Esophagus muscularis mucosa (tissue), 4 donors: ENCODE measurements around the gene ALDH7A1. TPM values are rescaled to one million over a fixed set of nuclear protein-coding genes. Genes with fewer than 3 reads are reported as not detected.
"Not testable (repeated sequence)": the region's sequence is repeated elsewhere in the genome, so short reads cannot be mapped to it uniquely, and the experiment has no call there.

Source experiments
- DNase-seq: peaks from one replicate; pipeline ENCODE4 v3.0.0-alpha.2; 2017; ENCODE audit errors: extremely low spot score
- H3K27ac ChIP-seq, 4 donors: fragments of 200-600 bp; sonication (generic); replicated peaks in 1 of 4; 1 replicate in 3 of 4; 2 replicates in 1 of 4; pipeline ENCODE4 v1.5.1; 2016 to 2019; ENCODE audit warnings: mild to moderate bottlenecking in 1 of 4
- H3K27me3 ChIP-seq, 4 donors: fragments of 200-600 bp; sonication (generic); one replicate each; pipeline versions ENCODE4 v1.5.1 to v1.6.0; 2016 to 2019
- H3K36me3 ChIP-seq, 4 donors: fragments of 200-600 bp; sonication (generic); one replicate each; pipeline ENCODE4 v1.5.1; 2016 to 2019
- H3K4me1 ChIP-seq, 4 donors: fragments of 200-600 bp; sonication (generic); one replicate each; pipeline ENCODE4 v1.5.1; 2016 to 2019
- H3K4me3 ChIP-seq, 4 donors: fragments of 200-600 bp; sonication (generic); 1 replicate in 2 of 4; 2 replicates in 2 of 4; pipeline ENCODE4 v1.5.1; 2016 to 2019; ENCODE audit warnings: mild to moderate bottlenecking in 4 of 4, moderate library complexity in 1 of 4
- H3K9me3 ChIP-seq, 4 donors: fragments of 200-600 bp; sonication (generic); 1 replicate in 3 of 4; 2 replicates in 1 of 4; pipeline ENCODE4 v1.5.1; 2016 to 2019
- EP300 ChIP-seq: sonication (generic); formaldehyde crosslinking; IDR thresholded peaks from one replicate; pipeline ENCODE4 v1.6.1; 2017; ENCODE audit warnings: antibody characterized with exemption
- POLR2A ChIP-seq: fragments of 450-650 bp; IDR thresholded peaks from one replicate; pipeline ENCODE4 v1.6.1; 2017; ENCODE audit warnings: antibody characterized with exemption, moderate library complexity, mild to moderate bottlenecking, low read depth
- POLR2AphosphoS5 ChIP-seq, 2 donors: sonication (generic); formaldehyde crosslinking; IDR thresholded peaks; one replicate each; pipeline ENCODE4 v1.6.1; 2017; ENCODE audit warnings: antibody characterized with exemption in 2 of 2
- WGBS: methylation state at CpG from one replicate; pipeline ENCODE4 v1.1.5; 2018; 5-methylcytosine and 5-hydroxymethylcytosine counted together
- intact Hi-C: fragments of 100-400 bp; cut with DNase I; formaldehyde crosslinking; loops from one replicate; pipeline ENCODE4 v1.15.1; 2023
- total RNA-seq, 4 donors: library from RNA; depleted of rRNA; stranded (reverse); fragments of >200 nt; gene quantifications; one replicate each; pipeline versions ENCODE4 v1.1.0 to v1.2.1, GENCODE V29; 2016
- TF ChIP-seq, protein P1 (sequence below), 3 experiments: fragments of 200-600 bp in 2 of 3; fragments of 450-650 bp in 1 of 3; sonication (generic) in 2 of 3; IDR thresholded peaks; one replicate each; pipeline ENCODE4 v1.5.1; 2017 to 2019; ENCODE audit warnings: antibody characterized with exemption in 3 of 3, mild to moderate bottlenecking in 2 of 3, moderate library complexity in 1 of 3

The ALDH7A1 gene
- total RNA-seq, 4 donors from 2014 or later: 14.9 to 17.7 (median 15.5) TPM

DNA sequence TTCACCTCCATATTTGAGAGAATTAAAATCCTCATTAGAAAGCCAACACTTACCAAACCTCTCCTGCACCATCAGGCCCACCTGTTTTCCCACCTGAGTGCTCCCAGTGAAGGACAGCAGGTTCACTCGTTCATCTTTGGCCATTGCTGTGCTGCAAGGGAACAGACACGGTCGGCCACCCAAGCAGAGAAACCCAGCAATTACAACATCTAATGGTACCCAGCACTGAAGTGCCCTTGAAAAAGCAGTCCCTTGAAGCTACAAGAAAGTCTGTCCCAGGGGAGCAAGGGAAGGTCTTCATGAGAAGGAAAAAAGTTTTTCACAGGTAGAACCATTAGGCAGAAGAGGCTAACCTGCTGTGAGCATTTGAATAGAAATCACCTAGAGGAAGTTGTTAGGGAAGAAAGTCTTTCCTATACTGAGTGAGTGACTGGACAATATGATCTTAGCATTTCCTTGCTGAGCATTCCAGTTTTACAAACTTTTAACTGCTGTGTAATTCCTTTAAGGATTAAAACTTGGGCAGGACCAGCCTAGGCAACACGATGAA, 26.7 kb downstream of the ALDH7A1 start:
- 99% methylated on average over 4 of the region's 4 CpGs for WGBS
- no peaks in the 10 kb centered on the region for H3K27me3 ChIP-seq

DNA sequence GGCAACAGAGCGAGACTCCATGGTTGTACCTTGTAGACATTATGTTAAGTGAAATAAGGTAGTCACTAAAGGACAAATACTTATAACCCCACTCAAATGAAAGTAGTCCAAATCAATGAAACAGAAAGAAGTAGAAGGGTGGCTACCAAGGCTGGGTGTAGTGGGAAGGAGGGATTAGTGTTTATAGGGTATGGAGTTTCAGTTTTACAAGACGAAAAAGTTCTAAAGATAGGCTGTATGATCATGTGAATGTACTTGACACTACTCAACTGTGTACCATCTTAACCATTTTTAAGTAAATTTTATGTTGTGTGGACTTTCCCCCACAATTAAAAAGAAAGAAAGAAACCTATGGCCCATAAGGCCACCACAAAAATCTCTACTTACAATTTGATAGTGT, 32.2 kb downstream of the ALDH7A1 start:
- H3K27ac ChIP-seq: no peak overlapping the region
- intact Hi-C loops: no loop called here
- no peaks in the 10 kb centered on the region for H3K27me3 ChIP-seq
- H3K4me1 ChIP-seq: no peaks in the 10 kb centered on the region
- H3K36me3 ChIP-seq: peaks cover 15 to 86% (median 36%) of the 10 kb centered on the region in 4 donors
- H3K4me3 ChIP-seq: no peak overlapping the region
- 65% methylated on average over 2 of the region's 2 CpGs for WGBS
- no peaks in the 10 kb centered on the region for H3K9me3 ChIP-seq
- no peak for DNase-seq
- TF ChIP-seq, protein P1, sequence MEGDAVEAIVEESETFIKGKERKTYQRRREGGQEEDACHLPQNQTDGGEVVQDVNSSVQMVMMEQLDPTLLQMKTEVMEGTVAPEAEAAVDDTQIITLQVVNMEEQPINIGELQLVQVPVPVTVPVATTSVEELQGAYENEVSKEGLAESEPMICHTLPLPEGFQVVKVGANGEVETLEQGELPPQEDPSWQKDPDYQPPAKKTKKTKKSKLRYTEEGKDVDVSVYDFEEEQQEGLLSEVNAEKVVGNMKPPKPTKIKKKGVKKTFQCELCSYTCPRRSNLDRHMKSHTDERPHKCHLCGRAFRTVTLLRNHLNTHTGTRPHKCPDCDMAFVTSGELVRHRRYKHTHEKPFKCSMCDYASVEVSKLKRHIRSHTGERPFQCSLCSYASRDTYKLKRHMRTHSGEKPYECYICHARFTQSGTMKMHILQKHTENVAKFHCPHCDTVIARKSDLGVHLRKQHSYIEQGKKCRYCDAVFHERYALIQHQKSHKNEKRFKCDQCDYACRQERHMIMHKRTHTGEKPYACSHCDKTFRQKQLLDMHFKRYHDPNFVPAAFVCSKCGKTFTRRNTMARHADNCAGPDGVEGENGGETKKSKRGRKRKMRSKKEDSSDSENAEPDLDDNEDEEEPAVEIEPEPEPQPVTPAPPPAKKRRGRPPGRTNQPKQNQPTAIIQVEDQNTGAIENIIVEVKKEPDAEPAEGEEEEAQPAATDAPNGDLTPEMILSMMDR (IDR thresholded peaks at IDR 0.05): no peak
- TF ChIP-seq POLR2AphosphoS5 (IDR thresholded peaks at IDR 0.05) (no peak), POLR2A (no peak), EP300 (no peak)

More for the DNA sequence above, 26.7 kb downstream of the ALDH7A1 start:
- Histone ChIP-seq H3K4me1 (no peaks in the 10 kb centered on the region), H3K4me3 (no peak overlapping the region), H3K9me3 (no peaks in the 10 kb centered on the region), H3K36me3 (peaks cover 7 to 92% (median 52%) of the 10 kb centered on the region in 4 donors), H3K27ac (no peak overlapping the region)
- TF ChIP-seq POLR2A (no peak), EP300 (no peak), POLR2AphosphoS5 (IDR thresholded peaks at IDR 0.05) (no peak)
- TF ChIP-seq, protein P1 (IDR thresholded peaks at IDR 0.05): no peak
- intact Hi-C loops: no loop called here
- DNase-seq: no peak

DNA sequence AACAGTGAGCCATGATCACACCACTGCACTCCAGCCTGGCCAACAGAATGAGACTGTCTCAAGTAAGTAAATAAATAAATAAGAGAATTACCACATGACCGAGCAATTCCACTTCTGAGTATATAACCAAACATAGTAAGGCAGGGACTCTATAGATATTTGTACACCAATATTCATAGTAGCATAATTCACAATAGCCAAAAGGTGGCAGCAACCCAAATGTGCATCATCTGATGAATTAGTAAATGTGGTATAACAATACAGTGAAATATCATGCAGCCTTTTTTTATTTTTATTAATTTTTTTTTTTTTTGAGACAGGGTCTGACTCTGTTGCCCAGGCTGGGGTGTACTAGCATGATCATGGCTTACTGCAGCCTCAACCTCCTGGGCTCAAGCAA, 33.1 kb downstream of the ALDH7A1 start:
- H3K4me1 ChIP-seq: no peaks in the 10 kb centered on the region
- TF ChIP-seq, protein P1 (IDR thresholded peaks at IDR 0.05): no peak
- TF ChIP-seq EP300 (no peak), POLR2AphosphoS5 (IDR thresholded peaks at IDR 0.05) (no peak), POLR2A (no peak)
- no peak for DNase-seq
- WGBS: 88% methylated on average over 1 of the region's 1 CpG
- no peak overlapping the region for H3K4me3 ChIP-seq
- H3K27ac ChIP-seq: no peak overlapping the region
- no peaks in the 10 kb centered on the region for H3K27me3 ChIP-seq
- intact Hi-C loops: no loop called here
- peaks cover 15 to 85% (median 38%) of the 10 kb centered on the region in 4 donors for H3K36me3 ChIP-seq
- no peaks in the 10 kb centered on the region for H3K9me3 ChIP-seq

DNA sequence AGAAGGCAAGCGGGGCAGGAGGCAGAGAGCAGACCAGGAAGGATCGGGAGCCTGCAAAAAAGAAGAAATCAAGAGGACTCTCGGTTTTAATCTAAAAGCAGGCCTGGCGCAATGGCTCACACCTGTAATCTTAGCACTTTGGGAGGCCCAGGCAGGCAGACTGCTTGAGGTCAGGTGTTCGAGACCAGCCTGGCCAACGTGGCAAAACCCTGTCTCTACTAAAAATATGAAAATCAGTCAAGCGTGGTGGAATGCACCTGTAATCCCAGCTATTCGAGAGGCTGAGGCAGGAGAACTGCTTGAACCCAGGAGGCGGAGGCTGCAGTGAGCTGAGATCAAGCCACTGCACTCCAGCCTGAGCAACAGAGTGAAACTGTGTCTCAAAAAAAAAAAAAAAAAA, 39.9 kb downstream of the ALDH7A1 start:
- H3K9me3 ChIP-seq: not testable (repeated sequence)

DNA sequence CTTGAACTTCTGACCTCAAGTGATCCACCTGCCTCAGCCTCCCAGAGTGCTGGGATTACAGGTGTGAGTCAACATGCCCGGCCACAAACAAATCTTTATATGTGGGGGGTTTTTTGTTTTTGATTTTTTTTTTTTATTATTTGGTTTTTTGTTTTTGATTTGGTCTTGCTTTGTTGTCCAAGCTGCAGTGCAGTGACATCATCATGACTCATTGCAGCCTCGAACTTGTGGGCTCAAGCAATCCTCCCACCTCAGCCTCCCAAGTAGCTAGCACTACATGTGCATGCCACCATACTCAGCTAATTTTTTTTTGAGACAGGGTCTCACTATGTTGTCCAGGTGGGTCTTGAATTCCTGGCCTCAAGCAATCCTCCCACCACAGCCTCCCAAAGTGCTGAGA, 42.4 kb downstream of the ALDH7A1 start:
- Histone ChIP-seq H3K4me3 (no peak overlapping the region), H3K36me3 (peaks cover 40 to 98% (median 74%) of the 10 kb centered on the region in 4 donors), H3K27me3 (no peaks in the 10 kb centered on the region), H3K4me1 (no peaks in the 10 kb centered on the region), H3K27ac (no peak overlapping the region), H3K9me3 (no peaks in the 10 kb centered on the region)
- no peak for DNase-seq
- TF ChIP-seq POLR2AphosphoS5 (IDR thresholded peaks at IDR 0.05): no peak
- no peak for TF ChIP-seq POLR2A
- TF ChIP-seq, protein P1 (IDR thresholded peaks at IDR 0.05): no peak
- no peak for TF ChIP-seq EP300
- 95% methylated on average over 2 of the region's 2 CpGs for WGBS
- intact Hi-C loops: no loop called here

More for the DNA sequence above, 39.9 kb downstream of the ALDH7A1 start:
- H3K27ac ChIP-seq, H3K4me3 ChIP-seq, DNase-seq, H3K4me1 ChIP-seq, H3K27me3 ChIP-seq, intact Hi-C loops: not testable (repeated sequence)
- peaks cover 49 to 93% (median 72%) of the 10 kb centered on the region in 4 donors for H3K36me3 ChIP-seq
- WGBS: 88% methylated on average over 9 of the region's 9 CpGs
